Measurements from ENCODE around the gene ZNF92. TPM values are rescaled to one million over a fixed set of nuclear protein-coding genes. Genes with fewer than 3 reads are reported as not detected.
A peak's percentile ranks its signal among the peaks of the same experiment; 100 is the strongest.
"Not testable (repeated sequence)": the region's sequence is repeated elsewhere in the genome, so short reads cannot be mapped to it uniquely, and the experiment has no call there.

Gene ZNF92
- 10 to 100 TPM; 19.7 to 21.6 TPM for total RNA-seq

DNA sequence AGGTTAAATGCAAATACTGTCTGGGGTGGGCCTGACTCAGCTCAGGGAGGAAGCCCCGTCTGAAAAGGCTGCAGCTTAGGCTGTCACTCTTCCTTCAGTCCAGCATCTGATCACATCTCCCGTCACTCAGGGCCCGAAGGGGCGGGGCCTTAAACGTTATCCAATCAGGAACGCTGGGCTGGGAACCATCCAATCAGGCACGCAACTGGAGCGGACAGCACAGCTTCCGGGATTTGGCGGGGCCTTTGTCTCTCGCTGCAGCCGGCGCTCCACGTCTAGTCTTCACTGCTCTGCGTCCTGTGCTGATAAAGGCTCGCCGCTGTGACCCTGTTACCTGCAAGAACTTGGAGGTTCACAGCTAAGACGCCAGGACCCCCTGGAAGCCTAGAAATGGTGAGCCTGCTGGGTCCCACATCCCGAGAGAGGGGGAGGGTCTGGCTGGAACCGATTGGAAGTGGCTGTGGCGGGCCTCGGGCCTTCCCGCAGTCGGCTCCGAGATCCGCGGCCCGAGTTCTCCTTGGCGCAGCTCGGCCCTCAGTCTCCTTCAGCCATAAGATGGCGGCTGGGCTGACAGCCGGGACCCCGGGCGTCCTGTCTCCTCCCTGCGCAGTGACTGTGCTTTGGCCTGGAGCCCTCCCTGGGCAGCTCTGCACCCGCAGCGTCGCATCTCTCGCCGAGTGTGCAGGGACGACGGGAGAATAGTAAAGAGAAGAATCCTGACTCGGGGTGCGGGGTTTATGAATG, at the start of gene ZNF92:
TSS of gene ZNF92 (plus strand) at position 248 of the 744 bp plus-strand sequence. CDS start at position 391, 143 bp downstream.
- Mint-ChIP-seq H3K27me3 (no peaks in the 10 kb centered on the region), H3K27ac (peak within 1 kb of the TSS; percentile 92), H3K9me3 (no peaks in the 10 kb centered on the region), H3K36me3 (ENCODE audit: low read depth) (peaks cover 37% of the 10 kb centered on the region), H3K4me3 (peak within 1 kb of the TSS; percentile 87), H3K4me1 (peaks cover 41% of the 10 kb centered on the region)
- ChIA-PET CTCF (interaction anchor here (0.6 to 1.3 kb wide), 4 partner anchors 9 to 721 kb away, joined by 3 to 4 read pairs (median 3); partner anchors contain the start of gene ERV3-1), POLR2A (interaction anchor here (0.6 to 2.2 kb wide), 24 partner anchors 9 to 1470 kb away, joined by 3 to 19 read pairs (median 4); partner anchors contain the start of genes ERV3-1, ZNF107, ZNF138 and ZNF273)
- peak; percentile 98 for DNase-seq

DNA sequence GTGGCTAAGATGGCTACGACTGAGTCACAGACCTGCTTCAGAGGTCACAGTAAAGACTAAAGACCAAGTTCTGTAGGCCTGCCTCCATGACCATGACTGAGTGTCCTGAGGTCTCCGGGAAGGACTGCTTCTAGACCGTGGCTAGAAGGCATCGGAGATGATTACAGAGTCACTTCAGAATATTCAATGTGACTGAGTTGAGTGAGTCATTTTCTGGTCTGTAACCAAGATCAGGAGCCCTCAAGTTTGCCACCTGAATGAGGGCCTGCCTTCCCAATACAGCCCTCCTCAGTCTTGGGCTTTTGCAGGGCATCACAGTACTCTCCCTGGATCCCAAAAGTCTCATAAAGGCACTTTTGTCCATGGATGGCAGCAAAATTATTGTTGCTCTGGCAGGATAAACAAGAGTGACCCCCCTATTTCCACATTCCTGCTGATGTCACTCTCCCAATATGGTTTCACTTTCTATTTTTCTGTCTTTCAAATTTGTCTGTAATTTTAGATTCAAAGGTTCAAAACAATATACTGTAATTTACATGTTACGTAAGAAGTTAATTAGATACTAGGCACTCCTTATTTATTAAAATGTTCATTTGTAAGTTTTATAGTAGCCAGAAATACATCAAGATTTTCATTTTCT, 47.7 kb upstream of the ZNF92 start:
- Mint-ChIP-seq H3K4me3 (no peak overlapping the region), H3K9me3 (no peaks in the 10 kb centered on the region), H3K36me3 (ENCODE audit: low read depth) (no peaks in the 10 kb centered on the region), H3K4me1 (peaks cover 2% of the 10 kb centered on the region), H3K27me3 (no peaks in the 10 kb centered on the region), H3K27ac (no peak overlapping the region)
- CTCF ChIA-PET = no interaction called here
- DNase-seq = no peak
- POLR2A ChIA-PET = no interaction called here

DNA sequence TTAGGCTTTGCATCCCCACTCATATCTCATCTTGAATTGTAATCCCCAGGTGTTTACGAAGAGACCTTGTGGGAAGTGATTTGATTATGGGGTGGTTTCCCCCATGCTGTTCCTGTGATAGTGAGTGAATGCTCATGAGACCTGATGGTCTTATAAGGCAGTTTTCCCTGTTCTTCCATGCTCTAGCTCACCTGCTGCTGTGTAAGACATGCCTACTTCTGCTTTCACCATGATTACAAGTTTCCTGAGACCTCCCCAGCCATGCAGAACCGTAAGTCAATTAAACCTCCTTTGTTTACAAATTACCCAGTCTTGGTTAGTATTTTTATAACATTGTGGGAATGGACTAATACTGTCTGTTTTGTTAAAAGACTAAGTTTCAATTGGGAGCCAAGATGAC, 35.3 kb upstream of the ZNF92 start:
- POLR2A ChIA-PET = no interaction called here
- no peak overlapping the region for H3K27ac Mint-ChIP-seq
- H3K27me3 Mint-ChIP-seq = no peaks in the 10 kb centered on the region
- CTCF ChIA-PET = no interaction called here
- no peaks in the 10 kb centered on the region for H3K4me1 Mint-ChIP-seq
- H3K36me3 Mint-ChIP-seq (ENCODE audit: low read depth) = no peaks in the 10 kb centered on the region
- peaks cover 2% of the 10 kb centered on the region for H3K9me3 Mint-ChIP-seq
- no peak for DNase-seq
- H3K4me3 Mint-ChIP-seq = no peak overlapping the region

DNA sequence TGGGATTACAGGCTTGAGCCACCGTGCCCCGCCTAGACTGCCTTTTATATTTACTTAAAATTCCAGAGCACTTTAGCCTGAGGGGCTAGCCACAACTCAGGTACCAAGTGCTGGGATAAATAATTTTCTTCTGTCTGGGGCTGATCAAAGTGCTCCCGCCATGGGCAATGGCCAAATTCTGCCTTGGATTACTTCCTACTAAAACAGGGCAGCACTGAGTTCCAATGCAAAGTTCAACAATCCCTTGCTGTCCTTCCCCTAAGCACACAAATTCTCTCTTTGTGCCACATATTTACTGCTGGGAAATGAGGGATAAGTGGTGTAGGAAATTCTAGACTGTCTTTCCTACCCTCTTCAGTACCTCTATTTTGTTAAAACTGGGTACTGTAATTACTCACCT, 34.4 kb upstream of the ZNF92 start:
- ChIA-PET CTCF (no interaction called here), POLR2A (no interaction called here)
- Mint-ChIP-seq H3K27me3 (no peaks in the 10 kb centered on the region), H3K4me3 (no peak overlapping the region), H3K36me3 (ENCODE audit: low read depth) (no peaks in the 10 kb centered on the region), H3K27ac (no peak overlapping the region), H3K4me1 (no peaks in the 10 kb centered on the region), H3K9me3 (peaks cover 2% of the 10 kb centered on the region)
- no peak for DNase-seq

DNA sequence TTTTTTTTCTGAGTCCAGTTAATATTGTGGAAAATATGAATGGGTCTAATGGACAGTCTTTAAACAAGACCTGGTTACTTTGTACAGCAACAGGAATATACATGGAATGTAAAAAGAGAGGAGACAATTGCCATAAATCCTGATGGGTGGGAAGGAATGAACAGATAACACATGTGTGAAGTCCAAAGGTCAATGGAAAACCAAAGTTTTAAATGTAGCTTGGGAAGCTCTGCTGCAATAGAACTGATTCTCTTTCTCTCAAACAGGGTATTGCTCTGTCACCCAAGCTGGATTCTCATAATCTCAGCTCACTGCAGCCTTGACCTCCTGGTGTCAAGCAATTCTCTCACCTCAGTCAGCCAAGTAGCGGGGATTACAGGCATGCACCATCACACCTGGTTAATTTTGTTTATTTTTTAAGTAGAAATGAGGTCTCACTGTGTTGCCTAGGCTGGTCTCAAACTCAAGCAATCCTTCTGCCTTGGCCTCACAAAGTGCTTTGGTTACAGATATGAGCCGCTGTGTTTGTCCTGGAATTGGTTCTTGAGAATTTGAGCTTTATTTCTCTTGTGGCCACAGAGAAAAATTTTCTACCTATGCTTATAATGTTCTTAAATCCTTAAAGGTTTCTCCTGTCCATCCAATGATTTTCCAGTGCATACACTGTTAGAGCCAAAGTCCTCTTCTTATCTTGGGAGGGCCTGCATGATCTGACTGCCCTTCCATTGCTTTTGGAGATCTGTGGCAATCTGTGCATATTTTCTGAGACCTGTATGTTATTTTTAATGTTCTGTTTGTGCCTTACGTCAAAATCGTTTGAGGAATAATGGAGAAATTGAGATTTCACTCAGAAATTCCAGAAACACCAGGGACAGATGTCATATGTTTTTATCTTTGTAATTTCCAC, 30.7 kb upstream of the ZNF92 start:
- DNase-seq = no peak
- ChIA-PET POLR2A (no interaction called here), CTCF (interaction anchor here (1.8 kb wide), 1 partner anchor 36 kb away, joined by 5 read pairs; no protein-coding TSS in a partner anchor)
- Mint-ChIP-seq H3K4me1 (no peaks in the 10 kb centered on the region), H3K27me3 (peaks cover 2% of the 10 kb centered on the region), H3K36me3 (ENCODE audit: low read depth) (no peaks in the 10 kb centered on the region), H3K9me3 (peaks cover 2% of the 10 kb centered on the region), H3K4me3 (no peak overlapping the region), H3K27ac (no peak overlapping the region)

DNA sequence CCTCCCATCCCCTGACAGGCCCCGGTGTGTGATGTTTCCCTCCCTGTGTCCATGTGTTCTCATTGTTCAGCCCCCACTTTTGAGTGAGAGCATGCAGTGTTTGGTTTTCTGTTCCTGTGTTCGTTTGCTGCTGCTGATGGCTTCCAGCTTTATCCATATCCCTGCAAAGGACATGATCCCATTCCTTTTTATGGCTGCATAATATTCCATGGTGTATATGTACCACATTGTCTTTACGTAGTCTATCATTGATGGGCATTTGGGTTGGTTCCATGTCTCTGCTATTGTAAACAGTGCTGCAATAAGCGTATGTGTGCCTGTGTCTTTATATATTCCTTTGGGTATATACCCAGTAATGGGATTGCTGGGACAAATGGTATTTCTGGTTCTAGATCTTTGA, 29.1 kb upstream of the ZNF92 start:
- H3K27me3 Mint-ChIP-seq; H3K4me3 Mint-ChIP-seq; H3K27ac Mint-ChIP-seq; H3K36me3 Mint-ChIP-seq (ENCODE audit: low read depth); DNase-seq; POLR2A ChIA-PET; H3K4me1 Mint-ChIP-seq; H3K9me3 Mint-ChIP-seq; CTCF ChIA-PET: not testable (repeated sequence)

DNA sequence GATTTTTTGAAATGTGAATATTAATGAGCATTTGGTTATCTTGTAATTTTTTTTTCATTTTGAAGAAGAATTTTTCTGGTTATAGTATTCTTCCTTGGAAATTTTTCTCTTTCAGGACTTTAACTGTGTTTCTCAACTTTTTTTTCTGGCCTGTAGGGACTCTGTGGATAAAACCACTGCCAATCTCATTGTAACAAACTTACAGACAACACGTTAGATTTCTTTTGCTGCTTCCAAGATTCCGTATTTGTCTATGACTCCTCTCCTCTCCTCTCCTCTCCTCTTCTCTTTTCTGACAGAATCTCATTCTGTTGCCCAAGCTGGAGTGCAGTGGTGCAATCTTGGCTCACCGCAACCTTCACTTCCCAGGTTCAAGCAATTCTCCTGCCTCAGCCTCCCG, 19.4 kb upstream of the ZNF92 start:
- H3K9me3 Mint-ChIP-seq = no peaks in the 10 kb centered on the region
- DNase-seq = no peak
- no peak overlapping the region for H3K27ac Mint-ChIP-seq
- no peak overlapping the region for H3K4me3 Mint-ChIP-seq
- H3K36me3 Mint-ChIP-seq (ENCODE audit: low read depth) = no peaks in the 10 kb centered on the region
- ChIA-PET POLR2A (no interaction called here), CTCF (no interaction called here)
- peaks cover 1% of the 10 kb centered on the region for H3K27me3 Mint-ChIP-seq
- H3K4me1 Mint-ChIP-seq = no peaks in the 10 kb centered on the region

DNA sequence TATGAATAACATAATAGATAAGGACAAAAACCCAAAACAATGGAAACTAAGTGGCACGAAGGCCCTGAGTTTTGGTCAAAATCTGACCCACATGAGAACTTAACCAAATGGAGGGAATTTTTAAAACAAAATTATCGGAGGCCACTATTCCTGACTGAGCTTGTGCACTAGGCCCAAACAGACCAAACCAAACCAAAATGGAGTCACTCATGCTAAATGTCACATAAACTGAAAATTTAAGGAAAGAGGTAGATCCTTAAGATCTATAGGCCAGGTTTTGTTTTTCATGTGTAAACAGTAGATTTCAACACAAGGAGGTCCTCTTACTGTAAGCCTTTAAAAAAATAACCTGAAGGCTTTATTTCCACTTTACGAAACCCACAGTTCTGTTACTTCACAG, 3.8 kb upstream of the ZNF92 start:
- peaks cover 8% of the 10 kb centered on the region for H3K36me3 Mint-ChIP-seq (ENCODE audit: low read depth)
- H3K4me1 Mint-ChIP-seq = peaks cover 13% of the 10 kb centered on the region
- CTCF ChIA-PET = no interaction called here
- H3K4me3 Mint-ChIP-seq = no peak overlapping the region
- no peak for DNase-seq
- POLR2A ChIA-PET = no interaction called here
- no peaks in the 10 kb centered on the region for H3K9me3 Mint-ChIP-seq
- no peaks in the 10 kb centered on the region for H3K27me3 Mint-ChIP-seq
- no peak overlapping the region for H3K27ac Mint-ChIP-seq

DNA sequence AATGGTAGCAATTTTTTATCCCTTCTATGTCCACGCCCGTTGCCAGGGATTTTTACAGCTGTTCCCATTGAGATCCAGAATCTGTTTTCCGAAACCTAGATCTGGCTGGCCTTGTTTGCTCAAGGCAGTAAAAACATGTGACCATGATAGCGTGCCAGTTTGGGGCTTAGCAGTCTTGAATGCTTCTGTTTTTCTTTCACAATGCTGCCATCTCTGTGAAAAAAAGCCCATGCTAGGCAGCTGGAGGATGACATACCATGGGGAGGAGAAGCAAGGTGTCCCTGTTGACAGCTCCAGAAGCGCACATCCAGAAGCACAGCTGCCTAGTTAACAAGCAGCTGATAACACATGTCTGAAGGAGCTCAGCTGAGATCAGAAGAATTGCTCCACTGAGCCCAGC, 2.2 kb upstream of the ZNF92 start:
- ChIA-PET CTCF (no interaction called here), POLR2A (no interaction called here)
- H3K27me3 Mint-ChIP-seq = no peaks in the 10 kb centered on the region
- no peak for DNase-seq
- no peaks in the 10 kb centered on the region for H3K9me3 Mint-ChIP-seq
- H3K4me3 Mint-ChIP-seq = no peak overlapping the region
- H3K27ac Mint-ChIP-seq = no peak overlapping the region
- peaks cover 29% of the 10 kb centered on the region for H3K4me1 Mint-ChIP-seq
- H3K36me3 Mint-ChIP-seq (ENCODE audit: low read depth) = peaks cover 18% of the 10 kb centered on the region

DNA sequence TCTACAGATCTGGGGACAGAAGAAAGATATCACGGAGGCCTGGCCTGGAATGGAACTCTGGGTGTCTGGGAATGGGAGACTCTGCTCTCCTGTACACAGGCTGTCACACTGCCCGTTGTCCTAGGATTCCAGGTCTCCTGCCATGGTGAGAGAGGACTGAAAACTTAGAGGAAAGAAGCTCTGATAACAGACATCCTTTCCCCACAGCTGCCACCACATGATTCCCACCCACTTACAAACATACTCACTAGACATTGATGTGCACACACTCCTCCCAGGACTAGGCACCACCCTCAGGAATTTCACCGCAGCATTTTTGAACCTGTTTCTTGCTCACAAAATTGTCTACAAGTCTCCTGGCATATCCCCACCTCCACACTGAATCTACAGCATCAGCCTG, 5.7 kb downstream of the ZNF92 start:
- no peak for DNase-seq
- CTCF ChIA-PET = no interaction called here
- Mint-ChIP-seq H3K4me3 (no peak overlapping the region), H3K27ac (no peak overlapping the region), H3K9me3 (no peaks in the 10 kb centered on the region), H3K27me3 (no peaks in the 10 kb centered on the region), H3K36me3 (ENCODE audit: low read depth) (peaks cover 78% of the 10 kb centered on the region), H3K4me1 (peaks cover 56% of the 10 kb centered on the region)
- POLR2A ChIA-PET = no interaction called here

DNA sequence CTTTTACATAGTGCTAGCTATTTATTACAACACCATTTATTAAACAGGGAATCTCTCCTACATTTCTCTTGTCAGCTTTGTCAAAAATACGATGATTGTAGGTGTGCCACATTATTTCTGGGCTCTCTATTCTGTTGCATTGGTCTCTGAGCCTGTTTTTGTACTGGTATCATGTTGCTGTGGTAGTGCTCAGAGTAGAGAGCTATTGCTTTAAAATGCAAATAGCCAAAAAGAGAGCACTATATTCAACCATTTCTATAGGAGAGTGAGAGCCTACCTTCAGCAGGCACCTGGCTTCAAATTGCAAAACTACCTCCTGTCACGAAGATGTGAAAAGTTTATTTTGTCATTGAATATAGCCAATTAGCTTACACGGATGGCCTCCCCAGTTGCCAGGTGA, 8.1 kb downstream of the ZNF92 start:
- Mint-ChIP-seq H3K9me3 (peaks cover 5% of the 10 kb centered on the region), H3K4me1 (peaks cover 34% of the 10 kb centered on the region), H3K27me3 (no peaks in the 10 kb centered on the region), H3K4me3 (no peak overlapping the region), H3K36me3 (ENCODE audit: low read depth) (peaks cover 78% of the 10 kb centered on the region), H3K27ac (no peak overlapping the region)
- no peak for DNase-seq
- CTCF ChIA-PET = interaction anchor here (0.6 to 1.2 kb wide), 2 partner anchors 21 to 1079 kb away, joined by 3 to 4 read pairs; no protein-coding TSS in a partner anchor
- POLR2A ChIA-PET = no interaction called here

DNA sequence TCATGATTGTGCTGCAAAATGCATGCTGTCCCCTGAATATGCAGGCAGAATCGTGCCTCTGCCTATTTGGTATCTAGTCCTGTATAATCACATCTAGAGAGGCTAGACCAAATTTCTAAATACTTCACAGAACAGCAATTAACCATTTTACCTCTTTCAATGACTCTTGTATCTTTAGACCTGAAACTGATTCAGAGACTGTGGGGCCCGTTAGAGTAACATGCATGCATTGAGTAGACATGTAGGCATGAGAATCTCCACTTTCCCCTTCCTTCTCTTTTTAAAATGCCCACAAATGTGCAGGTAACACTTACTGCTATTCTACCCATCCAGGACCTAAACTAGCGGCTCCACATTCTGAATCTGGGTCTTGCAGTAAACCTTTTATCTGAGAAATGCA, 8.8 kb downstream of the ZNF92 start:
- ChIA-PET CTCF (interaction anchor here (1.2 kb wide), 2 partner anchors 9 to 22 kb away, joined by 3 read pairs; partner anchors contain the start of gene ZNF92), POLR2A (interaction anchor here (0.7 kb wide), 1 partner anchor 8 kb away, joined by 4 read pairs; no protein-coding TSS in a partner anchor)
- peaks cover 75% of the 10 kb centered on the region for H3K36me3 Mint-ChIP-seq (ENCODE audit: low read depth)
- H3K27ac Mint-ChIP-seq = no peak overlapping the region
- no peaks in the 10 kb centered on the region for H3K27me3 Mint-ChIP-seq
- peaks cover 29% of the 10 kb centered on the region for H3K4me1 Mint-ChIP-seq
- no peak overlapping the region for H3K4me3 Mint-ChIP-seq
- DNase-seq = no peak
- peaks cover 5% of the 10 kb centered on the region for H3K9me3 Mint-ChIP-seq

DNA sequence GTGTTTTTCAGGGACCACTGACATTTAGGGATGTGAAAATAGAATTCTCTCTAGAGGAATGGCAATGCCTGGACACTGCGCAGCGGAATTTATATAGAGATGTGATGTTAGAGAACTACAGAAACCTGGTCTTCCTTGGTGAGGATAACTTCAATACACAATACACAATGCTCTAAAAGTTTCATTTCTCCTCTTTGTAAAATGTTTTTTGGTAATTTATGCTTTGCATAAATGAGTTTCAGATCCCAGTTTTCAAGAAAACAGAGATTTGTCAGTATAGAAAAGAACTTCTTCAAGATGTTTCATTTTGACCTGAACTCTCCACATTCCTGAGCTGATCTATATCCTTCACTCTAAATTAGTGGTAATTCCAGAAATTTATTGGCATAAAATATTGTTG, 14.2 kb downstream of the ZNF92 start:
- H3K9me3 Mint-ChIP-seq = peaks cover 5% of the 10 kb centered on the region
- no peak overlapping the region for H3K27ac Mint-ChIP-seq
- H3K36me3 Mint-ChIP-seq (ENCODE audit: low read depth) = peaks cover 73% of the 10 kb centered on the region
- CTCF ChIA-PET = no interaction called here
- no peak overlapping the region for H3K4me3 Mint-ChIP-seq
- DNase-seq = no peak
- POLR2A ChIA-PET = no interaction called here
- peaks cover 5% of the 10 kb centered on the region for H3K4me1 Mint-ChIP-seq
- H3K27me3 Mint-ChIP-seq = no peaks in the 10 kb centered on the region
